Measurements from ENCODE around the gene FAM124A. TPM values are rescaled to one million over a fixed set of nuclear protein-coding genes. Genes with fewer than 3 reads are reported as not detected.

Gene FAM124A
- total RNA-seq, 3 donors from 2014 or later (not counting 1 experiment from before 2014, with no cell fraction given), result not detected

DNA sequence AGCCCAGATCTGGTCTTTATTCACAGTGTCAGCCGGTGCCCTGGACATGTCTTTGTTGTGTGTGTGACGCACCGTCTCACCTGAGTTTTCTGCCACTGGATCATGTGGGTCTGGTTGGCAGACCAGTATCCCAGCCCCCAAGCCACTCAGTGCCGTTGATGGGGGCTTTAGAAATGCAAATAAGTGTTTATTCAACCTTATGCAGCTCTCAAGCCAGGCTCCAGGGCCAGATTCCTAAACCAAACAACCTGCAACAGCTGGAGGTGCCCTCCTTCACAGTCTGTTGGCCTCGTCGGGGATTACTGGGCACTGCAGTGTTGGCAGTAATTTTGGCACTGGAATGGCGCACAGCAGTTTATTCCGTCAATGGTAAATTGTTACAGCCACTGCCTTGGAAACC lies 21.6 kb downstream of the FAM124A start:
- H3K27me3 Mint-ChIP-seq (ENCODE audit: low read depth in 2 of 2), result peaks cover 11 to 42% of the 10 kb centered on the region in 2 donors
- intact Hi-C loops (cut with micrococcal nuclease), result no loop called here
- Histone ChIP-seq H3K9me3 (ENCODE audit: control insufficient read depth, insufficient read depth, low read length) (no peaks in the 10 kb centered on the region), H3K36me3 (ENCODE audit: control insufficient read depth, insufficient read depth, low read length) (no peaks in the 10 kb centered on the region), H3K4me1 (ENCODE audit: control insufficient read depth, insufficient read depth, low read length) (no peaks in the 10 kb centered on the region), H3K27ac (ENCODE audit: low read length) (no peak overlapping the region), H3K27me3 (ENCODE audit: control insufficient read depth, insufficient read depth, low read length) (no peaks in the 10 kb centered on the region), H3K4me3 (ENCODE audit: low read length) (no peak overlapping the region)
- TF ChIP-seq, protein P1, sequence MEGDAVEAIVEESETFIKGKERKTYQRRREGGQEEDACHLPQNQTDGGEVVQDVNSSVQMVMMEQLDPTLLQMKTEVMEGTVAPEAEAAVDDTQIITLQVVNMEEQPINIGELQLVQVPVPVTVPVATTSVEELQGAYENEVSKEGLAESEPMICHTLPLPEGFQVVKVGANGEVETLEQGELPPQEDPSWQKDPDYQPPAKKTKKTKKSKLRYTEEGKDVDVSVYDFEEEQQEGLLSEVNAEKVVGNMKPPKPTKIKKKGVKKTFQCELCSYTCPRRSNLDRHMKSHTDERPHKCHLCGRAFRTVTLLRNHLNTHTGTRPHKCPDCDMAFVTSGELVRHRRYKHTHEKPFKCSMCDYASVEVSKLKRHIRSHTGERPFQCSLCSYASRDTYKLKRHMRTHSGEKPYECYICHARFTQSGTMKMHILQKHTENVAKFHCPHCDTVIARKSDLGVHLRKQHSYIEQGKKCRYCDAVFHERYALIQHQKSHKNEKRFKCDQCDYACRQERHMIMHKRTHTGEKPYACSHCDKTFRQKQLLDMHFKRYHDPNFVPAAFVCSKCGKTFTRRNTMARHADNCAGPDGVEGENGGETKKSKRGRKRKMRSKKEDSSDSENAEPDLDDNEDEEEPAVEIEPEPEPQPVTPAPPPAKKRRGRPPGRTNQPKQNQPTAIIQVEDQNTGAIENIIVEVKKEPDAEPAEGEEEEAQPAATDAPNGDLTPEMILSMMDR (IDR thresholded peaks at IDR 0.05), result no peak
- no peaks in the 10 kb centered on the region for H3K9me3 Mint-ChIP-seq
- H3K27ac Mint-ChIP-seq, result no peak overlapping the region
- no peak for ATAC-seq
- no peaks in the 10 kb centered on the region for H3K36me3 Mint-ChIP-seq
- H3K4me1 Mint-ChIP-seq, result no peaks in the 10 kb centered on the region
- no peak for DNase-seq
- 87% methylated on average over 8 of the region's 8 CpGs for WGBS (ENCODE audit: insufficient coverage)
- no peak overlapping the region for H3K4me3 Mint-ChIP-seq

DNA sequence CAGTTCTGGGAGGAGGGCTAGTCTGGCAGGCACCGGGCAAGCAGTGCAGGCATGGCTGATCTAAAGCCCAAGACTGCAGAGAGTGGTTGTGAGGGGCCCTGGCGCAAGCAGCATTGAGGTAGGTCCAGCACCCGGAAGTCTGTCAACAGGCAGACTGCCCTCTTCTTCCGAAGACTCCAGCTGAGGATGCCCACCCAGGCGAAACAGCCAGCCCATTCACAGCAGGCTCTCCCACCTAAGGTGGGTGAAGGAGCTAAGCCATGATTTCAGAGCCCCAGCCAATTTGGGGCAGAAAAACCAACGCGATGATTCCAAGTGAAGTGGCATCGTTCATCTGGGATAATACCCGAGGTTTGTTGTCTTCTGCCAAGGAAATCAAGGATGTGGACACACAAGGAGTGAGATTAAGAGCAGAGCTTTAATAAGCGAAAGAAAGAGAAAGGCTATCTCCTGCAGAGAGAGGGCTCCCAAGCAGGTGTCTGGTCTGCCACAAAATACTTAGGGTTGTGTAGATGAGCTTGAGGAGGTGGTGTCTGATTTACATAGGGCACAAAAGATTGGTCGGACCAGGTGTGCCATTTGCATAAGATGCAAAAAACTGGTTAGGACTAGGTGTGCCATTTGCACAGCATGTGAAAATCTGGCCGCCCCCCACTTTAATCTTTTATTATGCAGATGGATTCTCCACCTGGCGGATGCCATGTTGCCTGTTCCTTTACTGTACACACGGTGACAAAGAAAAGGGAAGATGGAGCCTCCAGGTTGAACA lies 22.6 kb downstream of the FAM124A start:
- intact Hi-C loops (cut with micrococcal nuclease), result no loop called here
- Histone ChIP-seq H3K36me3 (ENCODE audit: control insufficient read depth, insufficient read depth, low read length) (no peaks in the 10 kb centered on the region), H3K27me3 (ENCODE audit: control insufficient read depth, insufficient read depth, low read length) (no peaks in the 10 kb centered on the region), H3K4me1 (ENCODE audit: control insufficient read depth, insufficient read depth, low read length) (no peaks in the 10 kb centered on the region), H3K27ac (ENCODE audit: low read length) (no peak overlapping the region), H3K4me3 (ENCODE audit: low read length) (no peak overlapping the region), H3K9me3 (ENCODE audit: control insufficient read depth, insufficient read depth, low read length) (no peaks in the 10 kb centered on the region)
- peaks cover 9 to 42% of the 10 kb centered on the region in 2 donors for H3K27me3 Mint-ChIP-seq (ENCODE audit: low read depth in 2 of 2)
- DNase-seq, result no peak
- no peaks in the 10 kb centered on the region for H3K36me3 Mint-ChIP-seq
- H3K4me1 Mint-ChIP-seq, result no peaks in the 10 kb centered on the region
- ATAC-seq, result no peak
- WGBS (ENCODE audit: insufficient coverage), result 80% methylated on average over 14 of the region's 14 CpGs
- TF ChIP-seq, protein P1 (IDR thresholded peaks at IDR 0.05), result no peak
- H3K9me3 Mint-ChIP-seq, result no peaks in the 10 kb centered on the region
- no peak overlapping the region for H3K4me3 Mint-ChIP-seq
- H3K27ac Mint-ChIP-seq, result no peak overlapping the region

DNA sequence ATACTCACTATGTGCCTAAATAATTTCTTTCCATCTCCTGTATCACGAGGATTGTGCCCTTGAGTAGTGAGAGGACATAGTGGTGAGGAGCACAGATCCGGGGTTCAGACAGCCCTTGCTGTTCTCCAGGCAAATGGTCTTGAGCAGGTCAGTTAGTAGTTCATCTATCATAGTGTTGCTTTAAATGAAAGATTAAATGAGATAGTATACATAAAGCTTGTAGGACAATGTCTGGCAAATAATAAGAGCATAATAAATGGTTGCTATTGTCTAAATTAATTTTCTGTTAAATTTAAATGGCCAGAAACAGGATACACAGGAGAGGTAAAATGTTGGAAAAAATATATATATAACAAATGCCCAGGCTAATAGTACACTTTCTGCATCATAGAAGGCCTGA lies 23.4 kb downstream of the FAM124A start:
- WGBS (ENCODE audit: insufficient coverage), result 86% methylated on average over 2 of the region's 2 CpGs
- intact Hi-C loops (cut with micrococcal nuclease), result no loop called here
- DNase-seq, result no peak
- peaks cover 5 to 35% of the 10 kb centered on the region in 2 donors for H3K27me3 Mint-ChIP-seq (ENCODE audit: low read depth in 2 of 2)
- Histone ChIP-seq H3K36me3 (ENCODE audit: control insufficient read depth, insufficient read depth, low read length) (no peaks in the 10 kb centered on the region), H3K9me3 (ENCODE audit: control insufficient read depth, insufficient read depth, low read length) (no peaks in the 10 kb centered on the region), H3K27ac (ENCODE audit: low read length) (no peak overlapping the region), H3K27me3 (ENCODE audit: control insufficient read depth, insufficient read depth, low read length) (no peaks in the 10 kb centered on the region), H3K4me3 (ENCODE audit: low read length) (no peak overlapping the region), H3K4me1 (ENCODE audit: control insufficient read depth, insufficient read depth, low read length) (no peaks in the 10 kb centered on the region)
- no peaks in the 10 kb centered on the region for H3K9me3 Mint-ChIP-seq
- no peak overlapping the region for H3K4me3 Mint-ChIP-seq
- H3K4me1 Mint-ChIP-seq, result no peaks in the 10 kb centered on the region
- no peak for ATAC-seq
- TF ChIP-seq, protein P1 (IDR thresholded peaks at IDR 0.05), result no peak
- H3K36me3 Mint-ChIP-seq, result no peaks in the 10 kb centered on the region
- no peak overlapping the region for H3K27ac Mint-ChIP-seq

DNA sequence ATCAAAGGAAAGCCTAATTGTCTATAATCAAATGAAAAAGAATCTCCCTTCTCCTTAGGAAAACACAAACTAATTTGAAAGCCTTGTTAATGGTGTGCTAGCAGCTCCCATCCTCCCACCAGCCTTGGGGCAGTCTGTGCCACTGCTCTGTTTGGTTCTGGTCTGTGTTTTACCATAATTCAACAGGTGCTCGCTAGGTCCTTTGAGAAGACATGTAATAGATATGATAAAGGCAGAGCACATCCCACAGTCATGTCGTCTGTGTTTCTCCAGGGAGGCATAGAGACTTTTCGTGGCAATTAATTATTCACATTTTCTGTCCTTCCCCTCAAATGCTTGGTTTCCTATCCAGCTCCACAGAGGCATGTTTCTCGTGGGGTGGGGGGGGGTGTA lies 23.8 kb downstream of the FAM124A start:
- Mint-ChIP-seq H3K9me3 (no peaks in the 10 kb centered on the region), H3K27me3 (ENCODE audit: low read depth in 2 of 2) (peaks cover 5 to 30% of the 10 kb centered on the region in 2 donors), H3K27ac (no peak overlapping the region), H3K4me3 (no peak overlapping the region), H3K4me1 (no peaks in the 10 kb centered on the region), H3K36me3 (no peaks in the 10 kb centered on the region)
- Histone ChIP-seq H3K27me3 (ENCODE audit: control insufficient read depth, insufficient read depth, low read length) (no peaks in the 10 kb centered on the region), H3K9me3 (ENCODE audit: control insufficient read depth, insufficient read depth, low read length) (no peaks in the 10 kb centered on the region), H3K4me3 (ENCODE audit: low read length) (no peak overlapping the region), H3K27ac (ENCODE audit: low read length) (no peak overlapping the region), H3K36me3 (ENCODE audit: control insufficient read depth, insufficient read depth, low read length) (no peaks in the 10 kb centered on the region), H3K4me1 (ENCODE audit: control insufficient read depth, insufficient read depth, low read length) (no peaks in the 10 kb centered on the region)
- no peak for DNase-seq
- TF ChIP-seq, protein P1 (IDR thresholded peaks at IDR 0.05), result no peak
- ATAC-seq, result no peak
- intact Hi-C loops (cut with micrococcal nuclease), result no loop called here
- 82% methylated on average over 3 of the region's 4 CpGs for WGBS (ENCODE audit: insufficient coverage)

All from natural killer cell (primary cell).